ENCODE measurements around the gene CCDC192. TPM values are rescaled to one million over a fixed set of nuclear protein-coding genes. Genes with fewer than 3 reads are reported as not detected.

The CCDC192 gene
- total and polyA plus RNA-seq, 10 of the 15 experiments (the other 5 are each of a cell fraction or from before 2014, with no cell fraction given): 0.20 to 0.79 (median 0.32) TPM; not detected in 4

- ChIA-PET SMC1A (ENCODE audit: uncharacterized antibody, unreplicated experiment) (interaction anchor here (1.8 to 2.2 kb wide), 2 partner anchors 11 to 25 kb away, joined by 4 to 8 read pairs; no protein-coding TSS in a partner anchor), RAD21 (ENCODE audit: unreplicated experiment) (no interaction called here), POLR2A (interaction anchor here (1.4 kb wide), 1 partner anchor 35 kb away, joined by 3 read pairs; no protein-coding TSS in a partner anchor), CTCF (interaction anchor here (0.8 to 2.3 kb wide), 4 partner anchors 11 to 94 kb away, joined by 3 to 8 read pairs (median 4); no protein-coding TSS in a partner anchor)
- ATAC-seq: no peak
- H4K20me1 ChIP-seq (ENCODE audit: control insufficient read depth, insufficient read depth): no peaks in the 10 kb centered on the region
- intact Hi-C loops (cut with micrococcal nuclease; ENCODE audit: unreplicated experiment): no loop called here
- H3K79me2 ChIP-seq (ENCODE audit: control insufficient read depth, insufficient read depth, low read length): no peaks in the 10 kb centered on the region
- in situ Hi-C loops (cut with MboI): no loop called here
- no TSS peak for BruUV-seq (replicated peaks)
- no peak for TF ChIP-seq SREBF1 (IDR thresholded peaks at IDR 0.05; ENCODE audit: low read length)
- no peak for TF ChIP-seq NFYB (IDR thresholded peaks at IDR 0.05; ENCODE audit: insufficient read depth, low read depth, low read length)
- no peak for TF ChIP-seq CHD1 (IDR thresholded peaks at IDR 0.05; ENCODE audit: low read depth, low read length)
- TF ChIP-seq PML (IDR thresholded peaks at IDR 0.05; ENCODE audit: low read length): no peak
- TF ChIP-seq, protein P1, sequence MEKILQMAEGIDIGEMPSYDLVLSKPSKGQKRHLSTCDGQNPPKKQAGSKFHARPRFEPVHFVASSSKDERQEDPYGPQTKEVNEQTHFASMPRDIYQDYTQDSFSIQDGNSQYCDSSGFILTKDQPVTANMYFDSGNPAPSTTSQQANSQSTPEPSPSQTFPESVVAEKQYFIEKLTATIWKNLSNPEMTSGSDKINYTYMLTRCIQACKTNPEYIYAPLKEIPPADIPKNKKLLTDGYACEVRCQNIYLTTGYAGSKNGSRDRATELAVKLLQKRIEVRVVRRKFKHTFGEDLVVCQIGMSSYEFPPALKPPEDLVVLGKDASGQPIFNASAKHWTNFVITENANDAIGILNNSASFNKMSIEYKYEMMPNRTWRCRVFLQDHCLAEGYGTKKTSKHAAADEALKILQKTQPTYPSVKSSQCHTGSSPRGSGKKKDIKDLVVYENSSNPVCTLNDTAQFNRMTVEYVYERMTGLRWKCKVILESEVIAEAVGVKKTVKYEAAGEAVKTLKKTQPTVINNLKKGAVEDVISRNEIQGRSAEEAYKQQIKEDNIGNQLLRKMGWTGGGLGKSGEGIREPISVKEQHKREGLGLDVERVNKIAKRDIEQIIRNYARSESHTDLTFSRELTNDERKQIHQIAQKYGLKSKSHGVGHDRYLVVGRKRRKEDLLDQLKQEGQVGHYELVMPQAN (conservative IDR thresholded peaks at IDR 0.05): no peak
- no peak for TF ChIP-seq USF1 (IDR thresholded peaks at IDR 0.05; ENCODE audit: borderline replicate concordance, extremely low read length, insufficient read depth, low read depth, low read length)
- no peak for TF ChIP-seq GATAD2B (conservative IDR thresholded peaks at IDR 0.05; ENCODE audit: low read depth)
- no peak for TF ChIP-seq ZNF384 (IDR thresholded peaks at IDR 0.05; ENCODE audit: borderline replicate concordance, low read depth, low read length)
- TF ChIP-seq ASH2L (IDR thresholded peaks at IDR 0.05; ENCODE audit: borderline replicate concordance, low read depth): no peak
- no peaks in the 10 kb centered on the region for H3K9me3 ChIP-seq (replicated peaks; ENCODE audit: control insufficient read depth, insufficient read depth, low read length)
- no peaks in the 10 kb centered on the region for H3K36me3 ChIP-seq (ENCODE audit: control insufficient read depth in 2 of 2, insufficient read depth in 2 of 2, low read length in 1 of 2)
- 37% methylated on average over 6 of the region's 6 CpGs for WGBS (ENCODE audit: insufficient coverage, insufficient replicate concordance, low lambda C conversion rate, missing lambda C conversion rate)
- H3K4me1 ChIP-seq (ENCODE audit: control insufficient read depth, insufficient read depth, low read length): no peaks in the 10 kb centered on the region
- no peaks in the 10 kb centered on the region for H3K27me3 ChIP-seq (replicated peaks in 1 of 2; ENCODE audit: control insufficient read depth in 2 of 2, insufficient read depth in 2 of 2, low read length in 1 of 2)
- no peak for DNase-seq (ENCODE audit: low read depth, low spot score)
- H3K4me2 ChIP-seq (ENCODE audit: control insufficient read depth, insufficient read depth): no peak overlapping the region
- no peak for FAIRE-seq
- H2AFZ ChIP-seq (ENCODE audit: control insufficient read depth, low read depth, low read length): no peak overlapping the region
- no peak overlapping the region for H3K27ac ChIP-seq (ENCODE audit: control insufficient read depth, insufficient read depth)
- H3K4me3 ChIP-seq: no peak overlapping the region
- H3K9ac ChIP-seq (ENCODE audit: control insufficient read depth, insufficient read depth, low read length): no peak overlapping the region
Observed at GRCh38 chr5:127656825-127657224, 46.4 kb upstream of the CCDC192 start.

All from GM12878 (cell line).